Erythroblast (primary cell): ENCODE measurements around the gene GORAB.

Source experiments
- GATA1 ChIP-seq: IDR thresholded peaks from 2 replicates; pipeline ENCODE4 v1.6.1; 2011; ENCODE audit warnings: low read depth, mild to moderate bottlenecking, control low read depth, low read length, moderate library complexity
- POLR2A ChIP-seq: IDR thresholded peaks from 2 replicates; pipeline ENCODE4 v1.6.1; 2011; ENCODE audit warnings: mild to moderate bottlenecking, low read length

- TF ChIP-seq POLR2A (no peak), GATA1 (no peak)
Measured at GRCh38 chr1:170491291-170491690, 40.7 kb upstream of the GORAB start.
